HL-60 (cell line): Measurements from ENCODE around the gene EFNA1.

Source experiments
- DNase-seq, 2 experiments: peaks; one replicate each; pipeline ENCODE4 v3.0.0-alpha.2; 2010 to 2020; ENCODE audit warnings: low read depth in 1 of 2, low spot score in 1 of 2
- H3K27ac ChIP-seq: fragments of 250-450 bp; sonication (Bioruptor Pico); replicated peaks from 2 replicates; pipeline ENCODE4 v1.5.1; 2020; ENCODE audit warnings: mild to moderate bottlenecking, moderate library complexity
- H3K27me3 ChIP-seq: fragments of 250-450 bp; sonication (Bioruptor Pico); 2 replicates; pipeline ENCODE4 v1.5.1; 2021; ENCODE audit warnings: mild to moderate bottlenecking, moderate library complexity; ENCODE audit not compliant: insufficient read depth, poor library complexity, severe bottlenecking
- H3K4me3 ChIP-seq: replicated peaks from 2 replicates; pipeline ENCODE4 v1.5.1; 2011; ENCODE audit warnings: mild to moderate bottlenecking, control low read depth, low read length; ENCODE audit not compliant: insufficient read depth
- CTCF ChIP-seq: IDR thresholded peaks from one replicate; pipeline ENCODE4 v1.5.1; 2011; ENCODE audit warnings: low read length, control low read depth, inconsistent platforms; ENCODE audit not compliant: insufficient read depth
- GABPA ChIP-seq: IDR thresholded peaks from 2 replicates; pipeline ENCODE4 v1.6.1; 2012; ENCODE audit warnings: low read depth
- POLR2AphosphoS5 ChIP-seq: IDR thresholded peaks from 2 replicates; pipeline ENCODE4 v1.6.1; 2012; ENCODE audit warnings: low read depth
- SPI1 ChIP-seq: IDR thresholded peaks from 2 replicates; pipeline ENCODE4 v1.6.1; 2012; ENCODE audit warnings: low read depth, mild to moderate bottlenecking, borderline replicate concordance
- TF ChIP-seq, protein P1 (sequence below): IDR thresholded peaks from 2 replicates; pipeline ENCODE4 v1.6.1; 2012; ENCODE audit warnings: low read depth; ENCODE audit not compliant: insufficient replicate concordance

The EFNA1 gene

GRCh38 chr1:155082301-155083051, 45.2 kb upstream of the EFNA1 start:
- Histone ChIP-seq H3K27me3 (peaks cover 47% of the 10 kb centered on the region), H3K27ac (no peak overlapping the region), H3K4me3 (no peak overlapping the region; the same call in 1 of the 2 replicates)
- DNase-seq, result no peak
- TF ChIP-seq POLR2AphosphoS5 (no peak), CTCF (no peak), SPI1 (no peak), GABPA (no peak)
- TF ChIP-seq, protein P1, sequence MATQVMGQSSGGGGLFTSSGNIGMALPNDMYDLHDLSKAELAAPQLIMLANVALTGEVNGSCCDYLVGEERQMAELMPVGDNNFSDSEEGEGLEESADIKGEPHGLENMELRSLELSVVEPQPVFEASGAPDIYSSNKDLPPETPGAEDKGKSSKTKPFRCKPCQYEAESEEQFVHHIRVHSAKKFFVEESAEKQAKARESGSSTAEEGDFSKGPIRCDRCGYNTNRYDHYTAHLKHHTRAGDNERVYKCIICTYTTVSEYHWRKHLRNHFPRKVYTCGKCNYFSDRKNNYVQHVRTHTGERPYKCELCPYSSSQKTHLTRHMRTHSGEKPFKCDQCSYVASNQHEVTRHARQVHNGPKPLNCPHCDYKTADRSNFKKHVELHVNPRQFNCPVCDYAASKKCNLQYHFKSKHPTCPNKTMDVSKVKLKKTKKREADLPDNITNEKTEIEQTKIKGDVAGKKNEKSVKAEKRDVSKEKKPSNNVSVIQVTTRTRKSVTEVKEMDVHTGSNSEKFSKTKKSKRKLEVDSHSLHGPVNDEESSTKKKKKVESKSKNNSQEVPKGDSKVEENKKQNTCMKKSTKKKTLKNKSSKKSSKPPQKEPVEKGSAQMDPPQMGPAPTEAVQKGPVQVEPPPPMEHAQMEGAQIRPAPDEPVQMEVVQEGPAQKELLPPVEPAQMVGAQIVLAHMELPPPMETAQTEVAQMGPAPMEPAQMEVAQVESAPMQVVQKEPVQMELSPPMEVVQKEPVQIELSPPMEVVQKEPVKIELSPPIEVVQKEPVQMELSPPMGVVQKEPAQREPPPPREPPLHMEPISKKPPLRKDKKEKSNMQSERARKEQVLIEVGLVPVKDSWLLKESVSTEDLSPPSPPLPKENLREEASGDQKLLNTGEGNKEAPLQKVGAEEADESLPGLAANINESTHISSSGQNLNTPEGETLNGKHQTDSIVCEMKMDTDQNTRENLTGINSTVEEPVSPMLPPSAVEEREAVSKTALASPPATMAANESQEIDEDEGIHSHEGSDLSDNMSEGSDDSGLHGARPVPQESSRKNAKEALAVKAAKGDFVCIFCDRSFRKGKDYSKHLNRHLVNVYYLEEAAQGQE, result no peak

DNA sequence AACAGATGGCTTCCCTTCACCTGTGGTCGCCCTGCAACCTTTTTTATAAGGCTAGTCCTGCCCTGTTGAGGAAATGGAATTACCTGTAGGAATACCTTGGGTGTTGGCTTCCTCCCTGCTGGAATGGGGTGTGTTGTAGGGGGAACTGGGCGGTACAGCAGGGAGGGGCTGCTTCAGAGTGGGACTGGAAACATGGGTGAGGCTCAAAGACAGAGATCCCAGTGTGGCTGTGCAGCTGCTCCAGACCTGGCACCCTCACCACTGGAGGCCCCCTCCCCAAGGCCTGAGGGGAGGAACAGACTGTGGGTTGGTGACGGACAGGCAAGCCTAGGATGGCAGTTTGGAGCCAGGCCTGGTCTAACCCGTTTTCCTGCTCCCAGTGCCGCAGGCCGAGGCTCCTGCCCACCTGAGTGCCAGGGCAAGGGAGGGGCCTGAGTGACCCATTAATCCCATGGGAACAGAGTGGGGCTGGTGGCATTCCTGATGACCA, 44.6 kb upstream of the EFNA1 start:
- Histone ChIP-seq H3K27me3 (peaks cover 47% of the 10 kb centered on the region), H3K4me3 (no peak overlapping the region), H3K27ac (no peak overlapping the region)
- TF ChIP-seq POLR2AphosphoS5 (no peak), SPI1 (no peak), CTCF (no peak), GABPA (no peak)
- TF ChIP-seq, protein P1, result no peak
- no peak for DNase-seq

DNA sequence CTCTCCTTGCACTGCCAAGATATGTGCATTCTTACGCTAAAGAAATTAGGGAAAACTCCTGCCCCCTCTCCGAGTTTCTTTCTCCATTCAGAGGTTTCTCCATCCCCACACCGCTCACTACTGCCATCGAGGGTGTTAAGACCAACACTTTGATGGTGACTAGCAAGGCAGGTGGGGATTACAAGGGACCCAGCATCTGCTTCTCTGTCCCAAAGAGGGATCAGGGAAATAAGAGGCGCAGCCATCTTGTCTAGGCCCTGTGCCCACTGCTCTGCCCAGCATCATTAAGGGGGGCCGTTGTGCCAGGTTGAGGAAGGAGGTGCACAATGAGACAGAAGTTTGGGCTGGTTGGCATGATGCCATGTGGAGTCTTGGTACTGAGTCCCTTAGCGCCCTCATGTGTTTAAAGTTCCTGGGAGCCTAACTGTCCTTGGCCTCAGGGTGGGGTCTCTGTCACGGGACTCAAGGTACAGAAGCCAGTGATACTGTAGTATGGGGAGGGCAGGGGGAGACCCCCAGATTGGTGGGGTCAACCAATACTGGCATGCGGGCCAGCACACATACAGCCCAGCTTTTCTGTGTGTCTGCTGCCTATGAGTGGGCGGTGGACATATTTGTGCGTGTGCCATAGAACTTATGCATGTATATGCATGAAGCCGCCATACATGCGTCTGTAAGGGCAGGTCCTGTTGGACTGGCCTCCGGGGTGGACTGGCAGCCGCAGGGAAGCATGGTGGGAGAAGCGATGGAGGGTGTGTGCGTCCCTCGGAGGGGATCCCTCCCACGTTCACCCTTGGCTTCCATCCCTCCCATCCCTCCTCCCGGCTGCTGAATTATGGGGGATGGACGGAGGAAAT, 43.6 kb upstream of the EFNA1 start:
- Histone ChIP-seq H3K27ac (no peak overlapping the region), H3K4me3 (peak overlapping the region; percentile 58), H3K27me3 (peaks cover 42% of the 10 kb centered on the region)
- TF ChIP-seq POLR2AphosphoS5 (no peak), CTCF (peak; percentile 32), GABPA (no peak)
- TF ChIP-seq, protein P1, result no peak
- DNase-seq, result peak; percentile 61 to 75
